ENCODE results near the gene SEC14L3.

DNA sequence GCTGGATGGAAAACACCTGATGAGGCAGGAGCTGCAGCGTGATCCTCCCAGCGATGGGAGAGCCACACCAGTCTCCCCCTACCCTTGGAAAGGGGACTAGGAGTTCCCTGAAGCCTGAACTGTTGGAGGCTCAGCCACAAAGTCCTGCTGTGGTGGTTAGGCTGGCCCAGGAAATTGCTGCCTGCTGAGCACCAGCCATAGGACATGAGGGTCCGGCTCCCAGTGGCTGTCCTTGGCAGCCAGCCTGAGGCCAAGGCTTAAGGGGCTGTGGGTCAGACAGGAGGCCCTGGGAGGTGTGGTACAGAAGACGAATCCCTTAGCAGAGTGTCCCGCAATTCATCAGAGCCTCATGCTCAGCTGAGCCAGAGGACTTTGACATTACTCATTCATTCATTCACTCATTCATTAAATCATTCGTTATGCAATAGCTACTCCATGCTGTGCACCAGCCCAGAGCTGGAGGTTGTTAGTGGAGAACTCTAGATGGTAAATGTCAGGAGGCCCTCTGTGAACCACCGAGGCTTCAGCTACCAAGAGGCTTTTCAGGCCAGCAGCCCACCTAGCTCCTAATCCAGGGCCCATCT is 48.1 kb upstream of the SEC14L3 start:
- TF ChIP-seq, protein P1, sequence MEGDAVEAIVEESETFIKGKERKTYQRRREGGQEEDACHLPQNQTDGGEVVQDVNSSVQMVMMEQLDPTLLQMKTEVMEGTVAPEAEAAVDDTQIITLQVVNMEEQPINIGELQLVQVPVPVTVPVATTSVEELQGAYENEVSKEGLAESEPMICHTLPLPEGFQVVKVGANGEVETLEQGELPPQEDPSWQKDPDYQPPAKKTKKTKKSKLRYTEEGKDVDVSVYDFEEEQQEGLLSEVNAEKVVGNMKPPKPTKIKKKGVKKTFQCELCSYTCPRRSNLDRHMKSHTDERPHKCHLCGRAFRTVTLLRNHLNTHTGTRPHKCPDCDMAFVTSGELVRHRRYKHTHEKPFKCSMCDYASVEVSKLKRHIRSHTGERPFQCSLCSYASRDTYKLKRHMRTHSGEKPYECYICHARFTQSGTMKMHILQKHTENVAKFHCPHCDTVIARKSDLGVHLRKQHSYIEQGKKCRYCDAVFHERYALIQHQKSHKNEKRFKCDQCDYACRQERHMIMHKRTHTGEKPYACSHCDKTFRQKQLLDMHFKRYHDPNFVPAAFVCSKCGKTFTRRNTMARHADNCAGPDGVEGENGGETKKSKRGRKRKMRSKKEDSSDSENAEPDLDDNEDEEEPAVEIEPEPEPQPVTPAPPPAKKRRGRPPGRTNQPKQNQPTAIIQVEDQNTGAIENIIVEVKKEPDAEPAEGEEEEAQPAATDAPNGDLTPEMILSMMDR (IDR thresholded peaks at IDR 0.05; ENCODE audit: insufficient read depth, low read length, poor library complexity, severe bottlenecking), result no peak
- TF ChIP-seq EZH2phosphoT487 (conservative IDR thresholded peaks at IDR 0.05; ENCODE audit: low read length), result no peak

Measured in SU-DHL-6 (cell line).